Measurements from ENCODE around the gene SLC25A1. TPM values are rescaled to one million over a fixed set of nuclear protein-coding genes. Genes with fewer than 3 reads are reported as not detected.

Gene SLC25A1
- polyA plus RNA-seq, 3 donors = 68.2 to 77.7 (median 70.7) TPM

DNA sequence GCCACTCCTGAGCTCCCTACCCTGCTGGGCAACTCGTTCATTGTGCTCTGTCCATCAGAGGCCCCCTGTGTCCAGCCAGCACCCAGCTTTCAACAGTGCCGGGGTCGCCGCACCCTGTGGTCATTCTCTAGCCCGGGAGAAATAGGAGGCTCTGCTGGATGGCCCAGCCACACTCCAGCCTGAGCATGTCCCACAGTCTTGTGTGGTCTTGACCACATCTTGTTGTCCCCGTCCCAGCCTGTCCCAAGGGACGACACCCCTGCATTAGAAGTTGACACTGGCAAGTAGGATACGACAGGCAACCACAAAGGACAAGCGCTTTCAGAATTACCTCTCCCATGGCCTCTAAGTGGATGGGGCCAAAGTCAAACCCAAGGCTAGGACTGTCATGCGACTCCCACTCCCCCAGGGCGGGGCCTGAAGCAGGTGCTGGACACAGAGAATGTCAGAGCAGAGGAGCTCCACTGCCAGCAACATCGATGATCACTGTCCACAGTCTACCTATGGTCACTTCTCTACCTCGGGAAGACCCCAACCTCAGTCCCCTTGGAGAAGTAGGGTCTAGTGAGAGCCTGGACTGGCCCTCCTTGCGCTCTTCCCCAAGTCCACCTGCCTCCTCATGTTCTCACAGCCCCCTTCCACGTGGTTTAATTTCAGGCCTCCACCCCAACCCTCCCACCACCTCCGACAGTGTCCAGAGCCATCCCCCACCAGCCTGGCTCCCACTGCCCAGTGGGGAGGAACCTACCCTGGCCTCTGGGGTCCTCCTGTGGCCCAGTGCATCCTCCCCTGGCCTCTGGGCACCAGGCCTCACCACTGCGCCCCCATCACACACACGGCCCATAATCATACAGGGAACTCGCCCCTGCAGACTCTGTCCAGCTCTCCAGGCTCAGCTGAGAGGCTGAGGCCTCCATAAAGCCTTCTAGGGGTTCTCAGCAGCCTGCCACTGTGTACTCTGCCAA, 51.9 kb downstream of the SLC25A1 start:
- DNase-seq (ENCODE audit: low read depth in 3 of 3, low spot score in 2 of 3) = no peak

Other genes with a start within 250 kb of the SLC25A1 start
- 10 to 100 TPM in 2 of 3 donors, 1 to 10 TPM in 1; 6.9 to 13.5 (median 12.4) TPM for gene PRODH, start 242.4 kb downstream of the SLC25A1 start, polyA plus RNA-seq (ENCODE audit: insufficient read length in 3 of 3)
- 10 to 100 TPM; 70.1 to 76.5 (median 70.6) TPM for gene DGCR2, start 56.3 kb downstream of the SLC25A1 start, polyA plus RNA-seq (ENCODE audit: insufficient read length in 3 of 3)
- under 1 TPM in 2 of 3 donors, not detected in 1; 0.14 to 0.28 TPM for gene TSSK2, start 47.4 kb downstream of the SLC25A1 start, polyA plus RNA-seq (ENCODE audit: insufficient read length in 3 of 3)
- 10 to 100 TPM; 11.3 to 13.3 (median 12.8) TPM for gene ESS2, start 34.1 kb downstream of the SLC25A1 start, polyA plus RNA-seq (ENCODE audit: insufficient read length in 3 of 3)
- not detected for gene GSC2, start 28.4 kb downstream of the SLC25A1 start, polyA plus RNA-seq (ENCODE audit: insufficient read length in 3 of 3)
- 1 to 10 TPM; 3.9 to 5.4 (median 4.5) TPM for gene CLTCL1, start 113.0 kb upstream of the SLC25A1 start, polyA plus RNA-seq (ENCODE audit: insufficient read length in 3 of 3)